ENCODE data around the gene VSIG4. TPM values are rescaled to one million over a fixed set of nuclear protein-coding genes. Genes with fewer than 3 reads are reported as not detected.

VSIG4 gene
- total RNA-seq, 1 donor from 2014 or later = not detected

GRCh38 chrX:66000628-66001272 is 39.1 kb downstream of the VSIG4 start:
- H3K27ac ChIP-seq = no peak overlapping the region
- H3K27ac Mint-ChIP-seq = no peak overlapping the region
- DNase-seq (ENCODE audit: low spot score) = no peak
- no peak overlapping the region for H3K4me3 ChIP-seq
- H3K27me3 ChIP-seq = no peaks in the 10 kb centered on the region
- TF ChIP-seq EZH2 (IDR thresholded peaks at IDR 0.05) (no peak), EZH2phosphoT487 (IDR thresholded peaks at IDR 0.05) (no peak), CTCF (IDR thresholded peaks at IDR 0.05) (no peak)
- no peaks in the 10 kb centered on the region for H3K9me3 ChIP-seq (ENCODE audit: low read depth)
- H2AFZ ChIP-seq (replicated peaks) = no peak overlapping the region
- no peak overlapping the region for H3K4me2 ChIP-seq
- H3K36me3 ChIP-seq = no peaks in the 10 kb centered on the region
- H3K4me1 ChIP-seq = peaks cover 6% of the 10 kb centered on the region
- H3K4me1 Mint-ChIP-seq = peaks cover 5% of the 10 kb centered on the region
- H4K20me1 ChIP-seq (ENCODE audit: low read depth) = no peaks in the 10 kb centered on the region
- no peaks in the 10 kb centered on the region for H3K36me3 Mint-ChIP-seq
- no peaks in the 10 kb centered on the region for H3K79me2 ChIP-seq (ENCODE audit: low read depth)
- H3K27me3 Mint-ChIP-seq (ENCODE audit: insufficient read depth, low read depth) = peaks cover 2% of the 10 kb centered on the region
- H3K9me3 Mint-ChIP-seq = no peaks in the 10 kb centered on the region
- no peaks in the 10 kb centered on the region for H3F3A ChIP-seq (ENCODE audit: low read depth)
- no peak overlapping the region for H3K9ac ChIP-seq
- no peak overlapping the region for H3K4me3 Mint-ChIP-seq

GRCh38 chrX:66000178-66000577 is 39.7 kb downstream of the VSIG4 start:
- Histone ChIP-seq H3K9ac (no peak overlapping the region), H3K4me2 (no peak overlapping the region), H3F3A (ENCODE audit: low read depth) (no peaks in the 10 kb centered on the region), H3K9me3 (ENCODE audit: low read depth) (no peaks in the 10 kb centered on the region), H3K27me3 (no peaks in the 10 kb centered on the region), H3K36me3 (no peaks in the 10 kb centered on the region), H2AFZ (replicated peaks) (no peak overlapping the region), H3K79me2 (ENCODE audit: low read depth) (no peaks in the 10 kb centered on the region), H3K27ac (no peak overlapping the region), H4K20me1 (ENCODE audit: low read depth) (no peaks in the 10 kb centered on the region), H3K4me1 (peaks cover 6% of the 10 kb centered on the region), H3K4me3 (no peak overlapping the region)
- H3K27me3 Mint-ChIP-seq (ENCODE audit: insufficient read depth, low read depth) = peaks cover 2% of the 10 kb centered on the region
- DNase-seq (ENCODE audit: low spot score) = no peak
- H3K4me1 Mint-ChIP-seq = peaks cover 5% of the 10 kb centered on the region
- H3K36me3 Mint-ChIP-seq = no peaks in the 10 kb centered on the region
- no peak overlapping the region for H3K4me3 Mint-ChIP-seq
- no peak overlapping the region for H3K27ac Mint-ChIP-seq
- no peak for TF ChIP-seq CTCF (IDR thresholded peaks at IDR 0.05)
- TF ChIP-seq EZH2phosphoT487 (IDR thresholded peaks at IDR 0.05) = no peak
- TF ChIP-seq EZH2 (IDR thresholded peaks at IDR 0.05) = no peak
- no peaks in the 10 kb centered on the region for H3K9me3 Mint-ChIP-seq

- no peaks in the 10 kb centered on the region for H3K36me3 Mint-ChIP-seq
- no peak overlapping the region for H3K4me2 ChIP-seq
- no peak overlapping the region for H3K27ac ChIP-seq
- no peaks in the 10 kb centered on the region for H4K20me1 ChIP-seq (ENCODE audit: low read depth)
- TF ChIP-seq EZH2 (IDR thresholded peaks at IDR 0.05) (no peak), EZH2phosphoT487 (IDR thresholded peaks at IDR 0.05) (no peak), CTCF (IDR thresholded peaks at IDR 0.05) (no peak)
- no peaks in the 10 kb centered on the region for H3K27me3 ChIP-seq
- H3K4me3 Mint-ChIP-seq = no peak overlapping the region
- no peak overlapping the region for H2AFZ ChIP-seq (replicated peaks)
- no peaks in the 10 kb centered on the region for H3K9me3 ChIP-seq (ENCODE audit: low read depth)
- H3K27ac Mint-ChIP-seq = no peak overlapping the region
- DNase-seq (ENCODE audit: low spot score) = no peak
- no peaks in the 10 kb centered on the region for H3F3A ChIP-seq (ENCODE audit: low read depth)
- no peaks in the 10 kb centered on the region for H3K9me3 Mint-ChIP-seq
- no peak overlapping the region for H3K4me3 ChIP-seq
- H3K4me1 Mint-ChIP-seq = peaks cover 5% of the 10 kb centered on the region
- H3K4me1 ChIP-seq = peaks cover 6% of the 10 kb centered on the region
- H3K79me2 ChIP-seq (ENCODE audit: low read depth) = no peaks in the 10 kb centered on the region
- no peak overlapping the region for H3K9ac ChIP-seq
- H3K36me3 ChIP-seq = no peaks in the 10 kb centered on the region
- peaks cover 2% of the 10 kb centered on the region for H3K27me3 Mint-ChIP-seq (ENCODE audit: insufficient read depth, low read depth)
Measured at GRCh38 chrX:65999563-66000148, 40.2 kb downstream of the VSIG4 start.
